ENCODE data around the gene OR1L1.

OR1L1 gene, protein sequence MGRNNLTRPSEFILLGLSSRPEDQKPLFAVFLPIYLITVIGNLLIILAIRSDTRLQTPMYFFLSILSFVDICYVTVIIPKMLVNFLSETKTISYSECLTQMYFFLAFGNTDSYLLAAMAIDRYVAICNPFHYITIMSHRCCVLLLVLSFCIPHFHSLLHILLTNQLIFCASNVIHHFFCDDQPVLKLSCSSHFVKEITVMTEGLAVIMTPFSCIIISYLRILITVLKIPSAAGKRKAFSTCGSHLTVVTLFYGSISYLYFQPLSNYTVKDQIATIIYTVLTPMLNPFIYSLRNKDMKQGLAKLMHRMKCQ

GRCh38 chr9:122661416-122661815 lies at the start of gene OR1L1:
Gene OR1L1 (plus strand): TSS chr9:122661716. CDS start chr9:122661716, 0 bp downstream.
- DNase-seq (ENCODE audit: low spot score): no peak

DNA sequence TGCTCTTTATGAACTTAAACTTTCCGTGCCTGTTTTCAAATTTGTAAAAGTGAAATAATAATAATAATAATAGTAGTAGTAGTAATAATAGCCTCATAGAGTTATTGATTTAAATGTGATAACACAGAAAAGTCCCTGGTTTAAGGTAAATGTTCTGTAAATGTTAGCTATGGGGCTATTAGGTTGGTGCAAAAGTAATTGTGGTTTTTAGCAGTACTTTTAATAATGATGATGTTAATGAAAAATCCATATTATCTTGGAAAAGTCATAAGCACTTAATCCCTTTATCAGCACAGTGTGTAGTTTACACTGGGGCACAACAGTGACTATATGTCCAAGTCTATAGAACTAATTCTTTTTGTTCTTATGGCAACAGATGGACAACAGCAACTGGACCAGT lies 47.2 kb upstream of the OR1L1 start, which contains the start of gene OR1Q1:
TSS of gene OR1Q1 (plus strand) at position 377 of the 400 bp plus-strand sequence. CDS start at position 377, 0 bp downstream.
- no peak for DNase-seq (ENCODE audit: low spot score)

DNA sequence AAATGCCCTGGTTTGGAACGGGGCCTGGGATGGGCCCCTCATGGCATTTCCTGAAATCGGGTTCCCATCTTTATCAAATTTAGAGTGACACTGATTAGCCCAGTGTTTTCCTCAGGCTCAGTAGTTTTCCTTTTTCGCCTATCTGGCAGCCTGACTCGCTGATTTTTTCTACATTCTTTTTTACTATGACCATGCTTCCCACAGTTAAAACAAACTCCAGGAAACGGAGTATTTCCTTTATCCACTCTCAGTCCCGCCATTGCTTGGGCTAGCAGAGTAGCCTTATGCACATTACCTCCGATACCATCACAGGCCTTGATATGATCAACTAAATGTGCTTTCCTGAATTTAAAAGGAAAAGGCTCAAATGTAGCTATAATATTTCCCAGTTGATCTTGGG lies 41.5 kb upstream of the OR1L1 start:
- DNase-seq (ENCODE audit: low spot score): no peak

DNA sequence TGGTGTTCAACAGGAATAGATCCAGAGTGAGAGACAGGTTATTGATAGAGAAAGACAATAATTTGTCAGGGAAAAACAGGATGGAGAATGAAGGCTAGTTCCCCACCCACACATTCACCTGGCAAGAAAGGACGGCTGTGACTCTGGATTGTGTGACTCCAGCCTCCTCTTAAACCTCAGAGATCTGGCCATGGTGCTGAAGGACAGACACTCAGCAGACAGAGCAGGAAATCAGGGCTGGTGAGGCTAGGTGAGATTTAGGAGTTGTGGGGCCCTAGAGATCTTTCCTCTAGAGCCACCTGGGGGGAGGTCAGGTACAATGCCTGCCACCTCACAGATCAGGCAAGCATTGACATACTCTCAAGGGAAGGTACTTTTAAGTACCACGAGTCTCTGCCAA lies 19.3 kb upstream of the OR1L1 start:
- DNase-seq (ENCODE audit: low spot score): no peak

GRCh38 chr9:122656378-122656777 lies 5.1 kb upstream of the OR1L1 start:
- DNase-seq (ENCODE audit: low spot score): peak; percentile 16

GRCh38 chr9:122657527-122657926 lies 4.0 kb upstream of the OR1L1 start, which contains the start of gene OR1B1:
Gene OR1B1 (minus strand): TSS chr9:122657627.
- DNase-seq (ENCODE audit: low spot score): no peak

GRCh38 chr9:122672481-122672880 lies 11.0 kb downstream of the OR1L1 start:
- DNase-seq (ENCODE audit: low spot score): no peak

- DNase-seq (ENCODE audit: low spot score): no peak
Observed at GRCh38 chr9:122684851-122685250, 23.3 kb downstream of the OR1L1 start.

DNA sequence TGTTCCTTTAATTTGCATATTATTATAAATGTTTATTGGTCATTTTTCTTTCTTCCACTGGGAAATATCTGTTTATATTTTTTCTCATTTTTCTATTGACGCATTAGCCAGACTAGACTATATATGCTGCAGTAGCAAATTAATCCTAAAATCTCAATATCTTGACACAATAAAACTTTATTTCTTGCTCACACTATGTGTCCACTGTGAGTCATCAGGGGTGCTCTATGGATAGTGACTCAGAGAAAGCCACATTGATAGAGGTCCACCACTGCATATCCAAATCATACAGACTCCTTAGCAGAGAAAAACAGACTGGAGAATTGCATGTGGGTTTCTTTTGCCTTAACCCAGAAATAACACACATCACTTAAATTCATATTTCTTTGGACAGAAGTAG lies 34.2 kb downstream of the OR1L1 start:
- no peak for DNase-seq (ENCODE audit: low spot score)
